ENCODE data around the gene IL23R.

The IL23R gene

GRCh38 chr1:67174716-67175284 is 8.5 kb downstream of the IL23R start:
- no peaks in the 10 kb centered on the region for H3K9me3 ChIP-seq (replicated peaks; ENCODE audit: low read length)
- H3K4me1 ChIP-seq (ENCODE audit: control insufficient read depth, insufficient read depth, low read length), result no peaks in the 10 kb centered on the region
- no peak overlapping the region for H3K4me3 ChIP-seq (ENCODE audit: low read length)
- H3K9ac ChIP-seq (ENCODE audit: low read depth, low read length), result no peak overlapping the region
- no peak overlapping the region for H3K4me2 ChIP-seq (ENCODE audit: low read length)
- H3K36me3 ChIP-seq (ENCODE audit: insufficient read depth, low read length), result no peaks in the 10 kb centered on the region
- H3K27me3 ChIP-seq (ENCODE audit: control insufficient read depth, insufficient read depth, low read length), result peaks cover 6% of the 10 kb centered on the region

DNA sequence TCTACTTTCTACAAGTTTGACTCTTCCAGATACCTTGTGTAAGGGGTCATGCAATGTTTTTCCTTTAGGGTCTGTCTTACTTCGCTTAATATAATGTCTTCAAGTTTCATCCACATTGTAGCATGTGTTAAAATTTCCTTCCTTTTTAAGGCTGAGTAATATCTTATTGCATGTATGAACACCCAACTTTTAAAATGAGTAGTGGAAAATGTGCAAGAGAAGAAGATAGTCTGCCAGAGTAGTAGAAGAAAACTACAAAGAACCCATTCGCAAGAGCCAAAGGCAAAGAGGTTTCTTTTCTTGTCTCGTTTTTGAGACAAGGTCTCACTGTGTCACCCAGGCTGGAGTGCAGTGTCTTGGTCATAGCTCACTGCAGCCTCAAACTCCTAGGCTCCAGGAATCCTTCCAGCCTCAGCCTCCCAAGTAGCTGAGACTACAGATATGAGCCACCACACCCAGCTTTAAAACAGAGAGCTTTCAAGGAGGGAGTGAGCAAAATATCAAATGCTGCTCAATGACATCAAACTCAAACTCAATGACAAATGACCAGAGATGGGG is 9.4 kb downstream of the IL23R start:
- Histone ChIP-seq H3K9me3 (replicated peaks; ENCODE audit: low read length) (no peaks in the 10 kb centered on the region), H3K4me3 (ENCODE audit: low read length) (no peak overlapping the region), H3K27me3 (ENCODE audit: control insufficient read depth, insufficient read depth, low read length) (peaks cover 6% of the 10 kb centered on the region), H3K36me3 (ENCODE audit: insufficient read depth, low read length) (no peaks in the 10 kb centered on the region), H3K9ac (ENCODE audit: low read depth, low read length) (no peak overlapping the region), H3K4me1 (ENCODE audit: control insufficient read depth, insufficient read depth, low read length) (no peaks in the 10 kb centered on the region), H3K4me2 (ENCODE audit: low read length) (no peak overlapping the region)

DNA sequence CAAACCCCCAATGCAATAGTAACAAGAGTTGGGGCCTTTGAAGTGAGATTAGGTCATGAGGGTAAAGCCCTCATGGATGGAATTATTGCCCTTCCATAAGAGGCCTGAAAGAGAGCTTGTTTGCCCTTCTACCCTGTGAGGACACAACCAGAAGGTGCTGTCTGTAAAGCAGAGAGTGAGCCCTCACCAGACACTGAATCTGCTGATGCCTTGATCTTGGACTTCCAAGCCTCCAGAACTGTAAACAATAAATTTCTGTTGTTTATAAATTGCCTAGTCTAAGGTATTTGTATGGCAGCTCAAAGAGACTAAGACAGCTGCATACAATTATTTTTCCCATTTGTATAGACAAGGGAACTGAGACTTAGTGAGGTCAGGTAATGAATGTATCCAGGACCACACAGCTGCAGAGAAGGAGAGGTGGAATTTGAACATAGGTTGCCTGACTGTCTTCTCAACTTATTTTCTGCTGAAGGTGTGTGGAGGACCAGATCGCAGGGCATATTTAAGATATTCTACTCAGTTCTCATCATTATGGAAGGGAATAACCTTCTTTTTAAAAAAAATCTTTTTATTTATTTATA is 18.7 kb downstream of the IL23R start:
- no peak overlapping the region for H3K4me3 ChIP-seq (ENCODE audit: low read length)
- no peaks in the 10 kb centered on the region for H3K4me1 ChIP-seq (ENCODE audit: control insufficient read depth, insufficient read depth, low read length)
- no peaks in the 10 kb centered on the region for H3K9me3 ChIP-seq (replicated peaks; ENCODE audit: low read length)
- H3K36me3 ChIP-seq (ENCODE audit: insufficient read depth, low read length), result no peaks in the 10 kb centered on the region
- no peak overlapping the region for H3K4me2 ChIP-seq (ENCODE audit: low read length)
- no peak overlapping the region for H3K9ac ChIP-seq (ENCODE audit: low read depth, low read length)
- no peaks in the 10 kb centered on the region for H3K27me3 ChIP-seq (ENCODE audit: control insufficient read depth, insufficient read depth, low read length)

DNA sequence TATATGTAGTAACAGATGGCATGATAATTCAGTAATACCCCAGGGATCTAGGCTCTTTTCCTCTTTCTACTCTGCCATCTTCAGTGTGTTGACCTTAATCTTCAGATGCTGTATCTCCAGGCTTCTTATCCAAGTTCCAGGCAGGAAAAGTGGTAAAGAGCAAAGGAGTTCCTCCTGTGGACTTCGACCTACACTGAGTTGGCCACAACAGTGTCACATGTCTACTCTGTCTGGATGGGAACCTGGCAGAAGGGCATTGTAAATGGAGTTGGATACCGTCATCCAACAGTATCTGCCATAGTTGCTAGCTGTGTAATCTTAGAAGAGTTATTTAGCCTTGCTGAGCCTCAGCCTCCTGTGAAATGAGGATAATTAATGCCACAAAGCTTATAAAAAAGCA is 21.9 kb downstream of the IL23R start:
- Histone ChIP-seq H3K9ac (ENCODE audit: low read depth, low read length) (no peak overlapping the region), H3K4me1 (ENCODE audit: control insufficient read depth, insufficient read depth, low read length) (peaks cover 10% of the 10 kb centered on the region), H3K36me3 (ENCODE audit: insufficient read depth, low read length) (no peaks in the 10 kb centered on the region), H3K4me3 (ENCODE audit: low read length) (no peak overlapping the region), H3K9me3 (replicated peaks; ENCODE audit: low read length) (no peaks in the 10 kb centered on the region), H3K27me3 (ENCODE audit: control insufficient read depth, insufficient read depth, low read length) (no peaks in the 10 kb centered on the region), H3K4me2 (ENCODE audit: low read length) (no peak overlapping the region)

DNA sequence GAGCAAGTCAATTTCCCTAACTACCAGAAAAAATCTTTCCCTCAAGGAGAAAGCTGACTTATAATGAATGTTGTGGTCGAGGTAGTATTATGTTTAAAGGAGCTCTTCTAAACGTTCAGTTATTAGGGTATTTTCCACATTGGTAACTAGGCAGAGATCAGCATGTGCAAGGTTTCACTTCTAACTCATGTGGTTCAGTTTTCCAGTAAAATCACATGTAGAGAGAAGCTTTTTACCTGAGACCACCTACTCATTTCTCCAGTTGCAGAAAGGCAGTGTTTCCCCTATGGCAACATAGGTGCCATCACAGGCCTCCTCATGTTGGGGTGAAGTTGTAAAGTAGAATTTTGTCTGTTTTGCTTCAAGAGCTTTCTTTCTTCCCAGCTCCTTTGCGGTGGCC is 23.7 kb downstream of the IL23R start:
- H3K9me3 ChIP-seq (replicated peaks; ENCODE audit: low read length), result no peaks in the 10 kb centered on the region
- H3K4me3 ChIP-seq (ENCODE audit: low read length), result no peak overlapping the region
- no peak overlapping the region for H3K4me2 ChIP-seq (ENCODE audit: low read length)
- no peak overlapping the region for H3K9ac ChIP-seq (ENCODE audit: low read depth, low read length)
- H3K27me3 ChIP-seq (ENCODE audit: control insufficient read depth, insufficient read depth, low read length), result no peaks in the 10 kb centered on the region
- peaks cover 10% of the 10 kb centered on the region for H3K4me1 ChIP-seq (ENCODE audit: control insufficient read depth, insufficient read depth, low read length)
- no peaks in the 10 kb centered on the region for H3K36me3 ChIP-seq (ENCODE audit: insufficient read depth, low read length)

GRCh38 chr1:67190410-67190809 is 24.2 kb downstream of the IL23R start:
- Histone ChIP-seq H3K27me3 (ENCODE audit: control insufficient read depth, insufficient read depth, low read length) (no peaks in the 10 kb centered on the region), H3K36me3 (ENCODE audit: insufficient read depth, low read length) (no peaks in the 10 kb centered on the region), H3K4me3 (ENCODE audit: low read length) (no peak overlapping the region), H3K4me2 (ENCODE audit: low read length) (no peak overlapping the region), H3K4me1 (ENCODE audit: control insufficient read depth, insufficient read depth, low read length) (peaks cover 10% of the 10 kb centered on the region), H3K9me3 (replicated peaks; ENCODE audit: low read length) (no peaks in the 10 kb centered on the region), H3K9ac (ENCODE audit: low read depth, low read length) (no peak overlapping the region)

- no peak overlapping the region for H3K4me3 ChIP-seq (ENCODE audit: low read length)
- no peaks in the 10 kb centered on the region for H3K36me3 ChIP-seq (ENCODE audit: insufficient read depth, low read length)
- no peak overlapping the region for H3K4me2 ChIP-seq (ENCODE audit: low read length)
- no peak overlapping the region for H3K9ac ChIP-seq (ENCODE audit: low read depth, low read length)
- H3K27me3 ChIP-seq (ENCODE audit: control insufficient read depth, insufficient read depth, low read length), result no peaks in the 10 kb centered on the region
- peaks cover 10% of the 10 kb centered on the region for H3K4me1 ChIP-seq (ENCODE audit: control insufficient read depth, insufficient read depth, low read length)
- H3K9me3 ChIP-seq (replicated peaks; ENCODE audit: low read length), result no peaks in the 10 kb centered on the region
Measured at GRCh38 chr1:67190942-67191341, 24.7 kb downstream of the IL23R start.

DNA sequence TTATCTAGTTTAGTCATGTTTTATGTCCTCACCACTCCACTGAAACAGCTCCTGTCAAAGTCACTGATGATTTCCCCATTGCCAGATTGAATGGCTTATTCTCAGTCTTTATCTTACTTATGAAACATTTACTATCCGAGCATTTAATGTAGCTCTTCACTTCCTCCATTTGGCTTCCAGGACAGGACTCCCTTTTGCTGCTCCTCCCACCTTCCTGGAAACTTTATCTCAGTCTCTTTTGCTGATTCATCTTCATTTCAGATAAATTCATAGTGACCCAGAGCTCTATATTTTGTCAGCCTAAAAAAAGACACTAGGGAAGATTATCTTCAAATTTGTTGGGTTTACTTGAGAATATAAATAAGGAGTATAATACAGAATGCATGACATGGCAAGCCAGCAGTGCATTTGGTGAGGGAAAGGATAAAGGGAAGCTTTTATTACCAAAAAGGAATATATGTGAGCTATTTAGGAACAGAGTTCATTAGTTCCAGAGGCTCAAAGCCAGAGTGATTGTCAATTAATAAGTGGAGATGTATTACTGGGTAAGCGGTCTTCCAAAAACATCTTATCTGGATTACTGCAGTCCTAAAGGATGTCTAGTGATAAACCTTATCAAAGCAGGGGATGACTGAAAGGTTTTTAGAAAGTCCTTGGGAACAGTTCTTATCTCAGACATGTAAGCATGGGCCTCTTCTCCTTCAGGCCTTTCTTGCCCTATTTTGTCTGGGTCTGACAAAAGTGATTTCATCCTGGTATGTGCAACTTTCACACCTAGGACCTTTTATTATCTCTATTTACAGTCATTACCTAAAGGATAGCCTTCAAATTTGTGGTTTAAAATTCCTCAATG is 25.6 kb downstream of the IL23R start:
- no peak overlapping the region for H3K4me2 ChIP-seq (ENCODE audit: low read length)
- H3K4me1 ChIP-seq (ENCODE audit: control insufficient read depth, insufficient read depth, low read length), result peaks cover 10% of the 10 kb centered on the region
- H3K4me3 ChIP-seq (ENCODE audit: low read length), result no peak overlapping the region
- no peak overlapping the region for H3K9ac ChIP-seq (ENCODE audit: low read depth, low read length)
- peaks cover 3% of the 10 kb centered on the region for H3K27me3 ChIP-seq (ENCODE audit: control insufficient read depth, insufficient read depth, low read length)
- no peaks in the 10 kb centered on the region for H3K9me3 ChIP-seq (replicated peaks; ENCODE audit: low read length)
- no peaks in the 10 kb centered on the region for H3K36me3 ChIP-seq (ENCODE audit: insufficient read depth, low read length)

GRCh38 chr1:67192902-67193301 is 26.6 kb downstream of the IL23R start:
- Histone ChIP-seq H3K36me3 (ENCODE audit: insufficient read depth, low read length) (no peaks in the 10 kb centered on the region), H3K27me3 (ENCODE audit: control insufficient read depth, insufficient read depth, low read length) (peaks cover 9% of the 10 kb centered on the region), H3K9me3 (replicated peaks; ENCODE audit: low read length) (no peaks in the 10 kb centered on the region), H3K4me1 (ENCODE audit: control insufficient read depth, insufficient read depth, low read length) (peaks cover 10% of the 10 kb centered on the region), H3K9ac (ENCODE audit: low read depth, low read length) (no peak overlapping the region), H3K4me2 (ENCODE audit: low read length) (no peak overlapping the region), H3K4me3 (ENCODE audit: low read length) (no peak overlapping the region)

- Histone ChIP-seq H3K27me3 (ENCODE audit: control insufficient read depth, insufficient read depth, low read length) (peaks cover 9% of the 10 kb centered on the region), H3K36me3 (ENCODE audit: insufficient read depth, low read length) (no peaks in the 10 kb centered on the region), H3K9ac (ENCODE audit: low read depth, low read length) (no peak overlapping the region), H3K4me3 (ENCODE audit: low read length) (no peak overlapping the region), H3K4me2 (ENCODE audit: low read length) (no peak overlapping the region), H3K9me3 (replicated peaks; ENCODE audit: low read length) (no peaks in the 10 kb centered on the region), H3K4me1 (ENCODE audit: control insufficient read depth, insufficient read depth, low read length) (peaks cover 10% of the 10 kb centered on the region)
Measured at GRCh38 chr1:67193704-67194103, 27.4 kb downstream of the IL23R start.

DNA sequence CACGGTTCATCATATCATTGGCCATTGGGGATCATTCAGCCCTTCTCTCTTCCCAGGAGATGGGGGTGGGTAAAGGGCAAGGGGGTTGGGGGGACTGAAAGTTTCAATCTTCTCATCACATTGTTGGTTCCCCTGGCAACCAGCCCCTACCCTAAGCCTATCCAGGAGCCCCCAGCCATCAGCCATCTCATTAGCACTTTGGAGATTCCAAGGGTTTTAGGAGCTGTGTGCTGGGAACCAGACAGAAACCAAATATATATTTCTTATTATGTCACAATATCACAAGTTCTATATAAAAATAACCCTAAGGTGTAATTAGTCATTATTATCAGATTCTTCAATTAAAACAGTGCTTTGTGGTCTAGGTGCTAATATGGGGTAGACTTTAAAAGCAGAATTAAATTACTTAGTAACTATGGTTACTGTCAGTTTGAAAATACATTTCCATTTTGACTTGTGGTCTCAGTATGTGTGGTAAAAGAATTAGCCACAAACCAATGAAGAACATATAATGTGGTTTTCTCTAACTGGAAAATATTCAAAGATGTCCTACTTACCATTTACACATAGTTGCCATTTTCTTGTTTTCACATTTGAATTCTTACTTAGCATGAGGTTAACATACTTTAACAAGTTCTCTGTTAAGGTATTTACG is 28.1 kb downstream of the IL23R start:
- Histone ChIP-seq H3K27me3 (ENCODE audit: control insufficient read depth, insufficient read depth, low read length) (peaks cover 9% of the 10 kb centered on the region), H3K4me3 (ENCODE audit: low read length) (no peak overlapping the region), H3K4me2 (ENCODE audit: low read length) (no peak overlapping the region), H3K9ac (ENCODE audit: low read depth, low read length) (no peak overlapping the region), H3K4me1 (ENCODE audit: control insufficient read depth, insufficient read depth, low read length) (peaks cover 10% of the 10 kb centered on the region), H3K36me3 (ENCODE audit: insufficient read depth, low read length) (no peaks in the 10 kb centered on the region), H3K9me3 (replicated peaks; ENCODE audit: low read length) (no peaks in the 10 kb centered on the region)

All from skeletal muscle satellite cell (primary cell).